Activated CD4-positive, alpha-beta T cell treated with anti-CD3 and anti-CD28 coated beads, Interleukin-2, amount 50 U/mL, for 24 hours (primary cell): Measurements from ENCODE around the gene CPAMD8.

ENCODE experiments used
- DNase-seq, 2 donors: peaks; one replicate each; pipeline ENCODE4 v3.0.0-alpha.2; 2020; ENCODE audit warnings: low read depth in 1 of 2, low spot score in 1 of 2

The CPAMD8 gene

DNA sequence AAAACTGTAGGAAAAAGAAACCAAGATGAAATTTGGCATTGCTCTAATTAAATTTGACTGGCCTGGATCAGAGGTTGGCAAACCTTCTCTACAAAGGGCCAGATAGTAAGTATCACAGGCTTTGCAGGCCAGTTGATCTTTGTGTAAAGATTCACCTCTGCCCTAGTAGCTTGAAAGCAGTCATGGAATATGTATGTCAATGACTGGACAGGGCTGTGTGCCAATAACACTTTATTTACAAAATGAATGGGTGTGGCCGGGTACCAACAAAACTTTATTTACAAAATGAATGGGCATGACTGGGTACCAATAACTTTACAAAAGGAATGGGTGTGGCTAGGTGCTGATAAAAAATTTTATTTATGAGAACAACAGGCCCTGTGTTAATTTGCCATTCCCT lies 177.4 kb downstream of the CPAMD8 start:
- DNase-seq = no peak

DNA sequence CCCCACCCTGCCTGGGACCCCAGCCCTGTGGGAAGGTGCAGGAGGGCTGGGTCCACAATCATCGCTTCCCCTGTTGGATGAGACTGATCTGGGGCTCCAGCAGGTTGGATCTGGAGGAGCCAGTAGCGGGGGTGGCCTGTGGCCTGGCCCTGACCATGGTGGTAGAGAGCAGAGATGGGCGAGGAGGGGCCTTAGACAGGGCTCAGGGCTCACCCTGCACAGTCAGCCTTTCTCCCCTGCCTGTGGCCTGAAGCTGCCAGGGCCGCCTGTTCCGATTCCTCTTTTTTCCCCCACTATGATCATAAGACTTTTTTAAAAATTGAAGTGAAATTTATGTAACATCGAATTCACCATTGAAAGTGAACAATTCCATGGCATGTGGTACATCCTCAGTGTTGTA lies 179.2 kb downstream of the CPAMD8 start:
- DNase-seq = no peak

DNA sequence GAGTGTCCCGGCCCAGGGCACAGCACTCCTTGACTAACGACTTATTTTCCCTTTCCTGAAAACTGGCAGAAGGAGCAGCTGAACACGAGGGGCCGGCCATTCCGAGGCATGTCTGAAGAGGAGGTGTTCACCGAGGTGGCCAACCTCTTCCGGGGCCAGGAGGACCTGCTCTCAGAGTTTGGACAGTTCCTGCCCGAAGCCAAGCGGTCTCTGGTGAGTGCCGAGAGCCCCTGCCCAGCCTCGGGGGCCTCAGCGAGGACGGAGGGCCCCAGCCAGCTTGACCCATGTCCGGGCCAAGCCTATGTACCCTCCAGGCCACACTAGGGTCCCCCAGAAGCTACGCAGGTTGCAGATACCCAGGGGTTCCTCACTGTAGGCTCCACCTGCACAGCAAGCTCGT lies 179.7 kb downstream of the CPAMD8 start:
- no peak for DNase-seq
